Measurements from ENCODE around the gene EIF4A2. TPM values are rescaled to one million over a fixed set of nuclear protein-coding genes. Genes with fewer than 3 reads are reported as not detected.

EIF4A2 gene
- total RNA-seq, 1 donor = 691 TPM

DNA sequence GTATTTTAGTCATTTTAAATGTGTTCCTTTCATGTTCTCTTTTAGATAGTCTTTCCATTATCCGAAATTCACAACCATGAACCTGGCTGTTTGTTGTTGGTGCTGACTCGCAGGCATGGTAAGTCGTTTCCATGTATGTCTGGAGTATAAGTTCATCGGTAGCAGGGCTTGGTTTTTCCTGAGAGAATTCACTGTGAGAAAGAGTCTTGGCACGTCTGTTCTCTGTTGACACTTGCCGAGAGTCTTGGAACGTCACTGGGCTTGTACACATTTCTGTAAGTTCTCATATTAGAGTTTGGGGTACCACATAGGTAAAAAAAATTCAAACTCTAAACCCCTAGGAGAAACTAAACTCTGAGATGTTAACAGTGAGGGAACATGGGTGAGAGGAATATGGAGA lies 29.4 kb upstream of the EIF4A2 start:
- no peak for DNase-seq (ENCODE audit: low read depth)
- no peak overlapping the region for H3K4me3 ChIP-seq (ENCODE audit: low read depth, low read length)
- TF ChIP-seq CTCF (IDR thresholded peaks at IDR 0.05; ENCODE audit: insufficient read depth, low read depth, low read length) = no peak

DNA sequence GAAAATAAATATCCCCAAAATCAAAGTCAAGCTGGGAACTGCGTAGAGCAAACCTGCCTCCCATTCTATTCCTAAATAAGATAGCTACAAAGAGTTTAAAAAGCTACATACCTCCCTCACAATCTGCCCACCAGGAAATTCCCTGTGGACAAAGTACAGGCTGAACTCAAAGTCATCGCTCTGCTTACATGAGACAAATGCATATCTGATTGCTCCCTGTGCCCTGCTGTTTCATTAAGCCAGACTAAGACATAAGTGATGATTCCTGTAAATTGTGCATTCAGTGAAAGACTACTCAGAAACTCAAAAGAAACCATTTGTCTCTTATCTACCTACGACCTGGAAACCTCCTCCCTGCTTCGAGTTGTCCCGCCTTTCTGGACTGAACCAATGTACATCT lies 28.5 kb upstream of the EIF4A2 start:
- H3K4me3 ChIP-seq (ENCODE audit: low read depth, low read length) = no peak overlapping the region
- TF ChIP-seq CTCF (IDR thresholded peaks at IDR 0.05; ENCODE audit: insufficient read depth, low read depth, low read length) = no peak
- no peak for DNase-seq (ENCODE audit: low read depth)

GRCh38 chr3:186757214-186757613 lies 26.2 kb upstream of the EIF4A2 start:
- no peak for DNase-seq (ENCODE audit: low read depth)
- no peak for TF ChIP-seq CTCF (IDR thresholded peaks at IDR 0.05; ENCODE audit: insufficient read depth, low read depth, low read length)
- H3K4me3 ChIP-seq (ENCODE audit: low read depth, low read length) = no peak overlapping the region

GRCh38 chr3:186757686-186758220 lies 25.6 kb upstream of the EIF4A2 start:
- TF ChIP-seq CTCF (IDR thresholded peaks at IDR 0.05; ENCODE audit: insufficient read depth, low read depth, low read length) = no peak

DNA sequence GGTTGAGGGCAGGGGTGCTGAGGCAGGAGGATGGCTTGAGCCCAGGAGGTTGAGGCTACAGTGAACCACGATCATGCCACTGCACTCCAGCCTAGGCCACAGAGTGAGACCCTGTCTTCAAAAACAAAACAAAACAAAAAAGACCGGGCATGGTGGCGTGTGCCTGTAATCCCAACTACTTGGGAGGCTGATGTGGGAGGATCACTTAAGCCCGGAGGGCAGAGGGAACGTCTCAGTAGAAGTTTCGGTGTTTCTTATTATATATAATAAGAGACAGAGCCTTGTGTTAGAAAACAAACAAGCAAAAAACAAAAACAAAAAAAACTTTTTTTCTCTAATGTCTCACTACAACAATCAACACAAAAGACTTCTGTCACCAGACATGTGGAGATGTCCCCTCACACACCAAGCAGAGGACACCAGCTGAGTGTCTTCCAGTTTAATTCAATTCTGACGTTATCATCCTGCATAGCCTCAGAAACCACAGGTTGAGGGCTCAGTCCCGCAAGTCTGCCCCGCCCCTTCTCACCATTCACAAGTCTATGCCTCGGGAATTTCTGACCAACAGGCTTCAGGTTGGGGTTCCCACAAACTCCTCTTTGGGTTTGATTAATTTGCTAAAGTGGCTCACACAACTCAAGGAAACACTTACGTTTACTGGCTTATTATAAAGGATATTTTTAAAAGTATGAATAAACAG lies 24.0 kb upstream of the EIF4A2 start:
- no peak for DNase-seq (ENCODE audit: low read depth)
- TF ChIP-seq CTCF (IDR thresholded peaks at IDR 0.05; ENCODE audit: insufficient read depth, low read depth, low read length) = no peak
- H3K4me3 ChIP-seq (ENCODE audit: low read depth, low read length) = no peak overlapping the region

More at GRCh38 chr3:186757686-186758220, 25.6 kb upstream of the EIF4A2 start:
- DNase-seq (ENCODE audit: low read depth) = no peak
- no peak overlapping the region for H3K4me3 ChIP-seq (ENCODE audit: low read depth, low read length)

DNA sequence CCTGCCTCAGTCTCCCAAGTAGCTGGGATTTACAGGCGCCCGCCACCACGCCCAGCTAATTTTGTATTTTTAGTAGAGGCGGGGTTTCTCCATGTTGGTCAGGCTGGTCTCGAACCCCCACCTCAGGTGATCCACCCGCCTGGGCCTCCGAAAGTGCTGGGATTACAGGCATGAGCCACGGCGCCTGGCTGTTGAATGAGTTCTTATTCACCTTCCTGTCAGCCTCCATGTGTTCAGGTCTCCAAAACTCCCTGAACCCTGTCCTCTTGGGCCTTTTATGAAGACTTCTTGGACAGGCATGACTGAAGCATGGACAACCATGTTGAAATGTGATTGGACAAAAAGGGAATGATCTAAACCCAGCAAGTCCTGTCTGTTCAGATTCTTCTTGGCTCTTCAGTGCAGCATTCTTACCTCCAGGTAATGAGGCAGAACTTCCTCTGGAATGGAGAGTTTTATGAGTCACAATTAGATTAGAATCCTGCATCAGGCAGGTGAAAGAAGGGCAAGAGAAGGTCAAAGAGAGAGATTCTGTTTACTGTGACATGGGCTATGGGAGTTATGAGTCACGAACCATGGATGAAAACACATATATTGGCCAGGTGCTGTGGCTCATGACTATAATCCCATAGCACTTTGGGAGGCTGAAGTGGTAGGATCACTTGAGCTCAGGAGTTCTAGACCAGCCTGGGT lies 23.1 kb upstream of the EIF4A2 start:
- TF ChIP-seq CTCF (IDR thresholded peaks at IDR 0.05; ENCODE audit: insufficient read depth, low read depth, low read length) = no peak

More for the DNA sequence above, 23.1 kb upstream of the EIF4A2 start:
- H3K4me3 ChIP-seq (ENCODE audit: low read depth, low read length) = no peak overlapping the region
- no peak for DNase-seq (ENCODE audit: low read depth)
